GM19397 (cell line): Measurements from ENCODE around the gene GGT6.

Experiments used
- ATAC-seq: cut with Tn5 transposase; IDR thresholded peaks from one replicate; pipeline ENCODE4 v1.9.1; 2021; ENCODE audit warnings: mild to moderate bottlenecking, moderate library complexity; ENCODE audit not compliant: unreplicated experiment

Gene GGT6

DNA sequence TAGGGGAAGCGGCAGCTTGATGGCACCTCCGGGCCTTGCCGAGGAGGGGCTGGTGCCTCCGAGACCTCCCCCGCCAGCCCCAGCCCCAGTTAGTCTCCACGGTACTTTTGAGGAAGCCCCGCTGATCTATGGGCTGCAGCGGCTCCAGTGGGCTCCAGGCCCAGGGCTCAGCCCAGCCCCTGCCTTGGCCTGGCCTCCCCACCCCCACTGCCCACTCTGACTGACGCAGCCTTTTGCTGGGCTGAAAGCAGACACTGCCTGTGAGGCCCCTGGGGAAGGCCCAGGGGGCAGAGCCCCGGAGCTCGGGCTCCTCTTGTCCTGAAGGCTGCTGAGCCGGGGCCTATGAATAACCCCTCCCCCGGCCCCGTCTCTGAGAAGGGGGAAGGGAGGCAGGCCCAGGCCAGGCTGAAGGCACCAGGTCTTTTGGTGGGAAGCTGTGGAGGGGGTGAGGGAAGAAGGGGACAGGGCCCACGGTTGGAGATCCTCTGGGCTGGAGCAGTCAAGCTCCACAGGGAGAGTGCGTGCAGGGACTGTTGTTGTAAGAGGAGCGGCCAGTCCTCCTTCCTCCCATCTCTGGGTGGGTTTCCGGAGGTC, 16.4 kb upstream of the GGT6 start:
- ATAC-seq, result no peak

DNA sequence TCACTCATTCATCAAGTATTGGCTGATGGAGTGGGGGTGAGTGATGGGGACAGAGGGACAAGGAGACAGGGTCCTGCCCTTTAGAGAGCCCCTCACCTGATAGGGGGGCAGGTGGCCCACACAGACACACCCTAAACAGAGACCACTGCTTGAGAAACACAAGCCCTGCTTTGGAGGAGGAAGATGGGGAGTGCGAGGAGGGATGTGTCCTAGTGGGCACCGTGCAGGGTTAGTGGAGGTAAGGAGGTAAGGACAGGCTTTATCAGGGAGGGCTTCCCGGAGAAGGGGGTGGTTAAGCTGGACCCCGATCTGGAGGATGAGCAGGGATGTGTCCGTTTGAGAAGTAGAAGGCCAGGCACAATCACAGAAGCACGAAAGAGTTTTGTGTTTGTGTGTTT, 15.8 kb upstream of the GGT6 start:
- ATAC-seq, result no peak

DNA sequence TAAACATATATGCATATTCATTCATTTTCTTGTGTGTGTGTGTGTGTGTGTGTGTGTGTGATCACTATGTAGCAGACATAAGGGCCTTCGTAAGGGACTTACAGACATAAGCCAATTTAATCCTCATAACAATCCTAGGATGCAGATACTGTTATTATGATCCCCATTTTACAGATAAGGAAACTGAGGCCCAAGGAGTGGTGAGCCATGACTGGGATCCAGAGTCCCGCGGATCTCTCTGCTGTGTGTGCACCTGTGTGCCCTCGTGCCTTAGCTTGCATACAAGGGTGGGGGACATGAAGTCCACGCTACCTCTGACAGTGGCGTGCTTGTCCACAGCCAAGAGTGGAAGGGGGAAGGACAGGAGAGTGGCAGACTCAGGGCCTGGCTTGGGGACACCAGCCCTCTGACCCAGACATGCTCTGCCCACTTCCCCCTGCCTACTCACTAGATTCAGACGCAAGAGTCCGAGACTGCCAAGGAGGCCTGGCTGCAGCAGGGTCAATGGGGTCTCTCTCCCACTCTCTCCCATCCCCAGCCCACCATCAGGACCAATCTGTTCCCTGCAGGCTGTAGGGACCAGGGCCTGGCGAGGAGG, 14.2 kb upstream of the GGT6 start:
- no peak for ATAC-seq

DNA sequence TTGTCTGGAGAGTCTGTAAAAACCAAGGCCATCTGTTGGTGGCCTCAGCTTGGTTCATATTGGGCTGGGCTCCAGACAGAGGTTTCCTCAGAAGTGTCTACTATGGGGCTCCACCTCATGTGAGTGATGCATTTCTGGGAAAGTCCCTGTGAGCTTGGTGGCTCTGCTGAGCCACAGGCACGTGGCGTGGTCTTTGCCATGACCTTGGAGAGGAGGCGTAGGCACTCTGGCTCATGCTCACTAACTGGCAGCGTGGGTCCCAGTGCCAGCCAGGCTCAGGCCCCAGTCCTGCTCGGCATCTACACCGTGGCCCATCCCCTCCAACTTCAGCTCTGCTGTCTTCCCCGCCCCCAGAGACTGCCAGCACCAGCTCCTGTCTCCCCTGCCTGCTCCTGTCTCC, 13.3 kb upstream of the GGT6 start:
- no peak for ATAC-seq

DNA sequence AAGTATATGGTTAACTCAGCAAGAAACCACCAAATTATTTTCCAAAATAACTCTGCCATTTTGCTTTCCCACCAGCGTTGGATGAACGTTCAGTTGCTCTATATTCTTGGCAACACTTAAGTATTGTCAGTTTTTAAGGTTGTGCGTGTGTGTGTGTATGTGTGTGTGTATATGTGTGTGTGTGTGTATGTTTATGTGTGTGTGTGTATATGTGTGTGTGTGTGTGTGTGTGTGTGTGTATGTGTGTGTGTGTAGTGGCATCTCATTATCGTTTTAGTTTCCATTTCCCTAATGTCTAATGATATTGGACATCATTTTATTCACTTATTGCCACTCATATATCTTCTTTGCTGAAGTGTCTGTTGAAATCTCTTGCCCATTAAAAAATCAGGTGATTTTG, 12.7 kb upstream of the GGT6 start:
- no peak for ATAC-seq

DNA sequence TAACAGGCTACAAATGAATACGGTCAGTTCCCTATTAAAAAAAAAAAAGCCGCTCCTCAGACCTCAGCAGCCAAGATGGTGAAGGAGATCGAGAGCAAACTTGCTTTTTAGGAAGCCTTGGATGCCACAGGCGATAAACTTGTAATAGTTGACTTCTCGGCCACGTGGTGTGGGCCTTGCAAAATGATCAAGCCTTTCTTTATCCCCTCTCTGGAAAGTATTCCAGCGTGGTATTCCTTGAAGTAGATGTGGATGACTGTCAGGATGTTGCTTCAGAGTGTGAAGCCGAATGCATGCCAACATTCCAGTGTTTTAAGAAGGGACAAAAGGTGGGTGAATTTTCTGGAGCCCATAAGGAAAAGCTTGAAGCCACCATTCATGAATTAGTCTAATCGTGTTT, 11.8 kb upstream of the GGT6 start:
- ATAC-seq, result no peak

DNA sequence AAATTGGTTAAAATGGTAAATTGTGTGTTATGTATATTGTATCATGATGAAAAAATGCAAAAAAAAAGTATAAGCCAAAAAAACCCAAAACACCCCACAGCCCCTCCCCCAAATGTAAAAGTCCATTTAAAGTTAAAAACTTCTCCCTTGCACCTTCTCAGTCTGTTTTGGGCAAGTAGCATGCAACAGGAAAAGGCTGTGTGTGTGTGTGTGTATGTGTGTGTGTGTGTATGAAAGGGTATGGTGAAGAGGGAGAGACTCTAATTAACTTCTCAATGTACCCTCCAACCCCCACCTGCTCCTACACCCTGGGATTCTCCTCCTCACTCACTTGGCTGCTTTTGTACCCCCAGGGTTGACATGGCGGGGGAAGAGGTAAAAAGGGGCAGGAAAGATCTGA, 9.2 kb upstream of the GGT6 start:
- ATAC-seq, result no peak

DNA sequence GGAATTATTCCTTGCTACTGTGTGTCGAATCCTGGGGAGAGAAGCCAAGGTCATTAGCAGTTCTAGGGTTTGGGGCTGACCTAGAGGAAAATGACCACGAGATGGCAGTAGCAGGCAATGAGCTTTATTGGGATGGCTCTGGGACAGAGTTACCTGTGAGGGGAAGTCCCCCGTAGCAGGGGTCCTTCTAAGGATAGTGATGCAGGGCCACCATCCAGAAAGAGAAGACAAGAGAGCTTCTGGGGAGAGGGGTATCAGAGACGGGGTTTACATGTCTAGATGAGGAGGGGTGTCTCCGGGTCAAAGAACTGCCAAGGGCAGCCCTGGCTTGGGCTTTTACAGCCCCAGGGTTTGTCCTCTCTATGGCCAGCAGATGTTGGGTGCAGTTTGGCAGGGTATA, 6.4 kb upstream of the GGT6 start:
- ATAC-seq, result no peak

DNA sequence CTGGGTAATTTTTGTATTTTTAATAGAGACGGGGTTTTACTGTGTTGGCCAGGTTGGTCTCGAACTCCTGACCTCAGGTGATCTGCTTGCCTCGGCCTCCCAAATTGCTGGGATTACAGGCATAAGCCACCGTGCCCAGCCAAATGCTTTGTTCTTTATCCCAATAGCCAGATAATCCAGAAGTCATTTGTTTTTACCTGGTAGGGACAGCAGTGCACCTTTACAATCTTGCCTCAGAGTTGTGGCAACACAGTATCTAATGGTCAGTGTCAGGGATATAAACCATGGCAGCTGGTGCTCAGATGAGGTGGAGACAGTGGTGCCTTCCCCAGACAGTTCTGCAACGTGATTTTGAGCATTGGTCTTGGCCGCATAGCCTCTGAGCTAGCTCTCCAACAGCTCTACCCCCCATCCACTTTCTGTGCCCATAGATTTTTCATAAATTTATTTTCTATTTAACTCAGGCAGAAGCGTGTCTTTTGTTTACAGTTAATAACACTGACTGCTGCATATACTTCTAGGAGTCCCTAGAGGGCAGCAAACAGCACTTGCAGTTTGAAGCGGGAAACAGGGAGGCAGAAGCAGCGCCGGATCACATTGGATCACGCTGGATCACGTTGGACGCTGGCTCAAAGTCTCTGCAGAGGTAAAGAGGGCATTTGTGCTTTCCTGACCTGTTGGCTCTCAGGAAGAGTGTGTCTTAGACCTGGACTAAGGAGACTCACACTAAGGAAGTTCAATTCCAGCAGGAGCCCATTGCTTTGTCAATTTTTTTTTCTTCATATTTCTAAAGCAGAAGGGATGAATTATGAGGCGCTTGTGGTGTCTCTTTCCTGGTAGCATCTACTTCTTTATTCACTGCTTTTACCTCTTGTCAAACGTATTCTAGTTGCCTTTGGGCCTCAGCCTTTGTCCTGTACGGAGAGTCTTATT, 5.1 kb upstream of the GGT6 start:
- ATAC-seq, result no peak

DNA sequence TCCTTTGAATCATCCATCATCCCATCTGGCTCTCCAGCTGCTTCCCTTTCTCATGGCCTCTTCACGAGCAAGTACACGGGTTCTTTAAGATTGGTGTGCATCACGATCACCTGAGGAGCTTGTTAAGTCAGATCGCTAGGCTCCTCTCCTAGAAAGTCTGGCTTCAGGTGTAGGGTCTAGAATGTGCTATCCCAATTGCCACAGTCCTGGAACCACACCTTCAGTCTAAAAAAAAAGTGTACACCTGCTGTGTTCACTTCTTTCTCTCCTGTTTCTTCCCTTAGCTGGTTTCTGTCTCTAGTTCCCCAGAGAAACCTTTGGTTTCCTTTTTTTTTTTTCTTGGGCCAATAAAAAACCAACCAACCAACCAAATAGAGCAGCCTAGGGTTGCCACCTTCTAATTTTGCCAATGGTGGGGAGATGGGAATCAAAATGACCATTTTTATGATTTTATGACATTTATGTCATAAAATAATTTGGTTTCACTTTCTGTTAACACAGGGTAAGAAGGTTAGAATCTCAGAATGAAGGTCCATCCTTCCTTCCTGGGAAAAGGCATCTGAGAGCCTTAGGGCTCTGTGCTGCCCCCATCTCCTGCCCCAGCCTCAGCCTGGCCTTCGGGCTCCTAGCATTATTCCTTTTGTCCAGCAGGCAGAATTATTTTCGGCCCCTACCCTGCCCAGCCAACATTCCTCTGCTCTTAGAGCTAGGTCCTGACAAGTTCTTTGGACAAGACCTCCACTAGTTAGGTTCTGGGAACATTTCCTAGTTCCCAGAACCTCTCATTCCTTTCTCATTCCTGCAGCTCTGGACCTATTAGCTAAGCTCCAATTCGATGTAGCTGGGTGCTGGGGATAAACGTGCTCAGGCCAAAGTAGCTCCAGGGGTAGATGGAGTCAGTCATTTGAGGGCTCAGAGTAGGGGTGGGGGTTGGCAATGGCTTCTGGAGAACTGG, 1.9 kb upstream of the GGT6 start:
- no peak for ATAC-seq

DNA sequence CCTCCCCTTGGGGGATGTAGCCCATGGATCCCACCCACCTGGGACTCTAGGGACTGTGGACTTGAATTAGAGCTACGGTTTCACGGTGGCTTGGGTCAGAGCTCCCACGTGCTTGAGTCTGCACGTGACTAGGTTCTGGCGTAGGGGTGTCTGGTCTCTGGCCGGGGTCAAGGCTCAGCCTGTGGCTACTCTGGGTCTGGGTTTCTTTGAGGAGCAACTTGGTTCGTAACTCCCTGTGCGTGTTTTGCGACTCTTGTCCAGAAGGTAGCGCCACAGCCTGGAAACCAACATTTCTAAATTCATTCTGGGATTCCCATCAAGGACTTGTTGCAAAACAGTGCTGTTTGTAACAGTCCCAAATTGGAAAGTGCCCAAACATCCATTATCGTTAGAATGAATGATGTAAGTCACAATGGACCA, 470 bp upstream of the GGT6 start:
- ATAC-seq, result no peak

DNA sequence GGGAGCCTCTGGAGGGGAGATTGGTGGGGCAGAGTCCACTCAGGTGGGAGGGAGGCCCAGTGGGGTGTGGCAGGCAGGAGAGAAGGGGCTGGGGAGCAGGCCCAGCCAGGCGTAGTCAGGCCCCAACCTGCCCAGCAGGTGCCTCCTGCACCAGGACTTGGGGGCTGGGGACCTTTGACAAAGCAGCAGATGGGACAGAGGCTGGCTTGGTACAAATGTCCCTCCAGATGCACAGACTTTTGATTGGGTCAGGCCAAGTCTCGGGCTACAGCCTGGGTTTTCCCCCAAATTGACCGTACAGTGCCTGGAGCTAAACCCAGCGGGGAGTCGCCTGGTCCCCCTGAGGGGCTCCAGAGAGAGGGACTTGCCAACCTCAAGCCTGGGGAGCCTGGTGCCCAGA, 411 bp downstream of the GGT6 start:
- ATAC-seq, result no peak

DNA sequence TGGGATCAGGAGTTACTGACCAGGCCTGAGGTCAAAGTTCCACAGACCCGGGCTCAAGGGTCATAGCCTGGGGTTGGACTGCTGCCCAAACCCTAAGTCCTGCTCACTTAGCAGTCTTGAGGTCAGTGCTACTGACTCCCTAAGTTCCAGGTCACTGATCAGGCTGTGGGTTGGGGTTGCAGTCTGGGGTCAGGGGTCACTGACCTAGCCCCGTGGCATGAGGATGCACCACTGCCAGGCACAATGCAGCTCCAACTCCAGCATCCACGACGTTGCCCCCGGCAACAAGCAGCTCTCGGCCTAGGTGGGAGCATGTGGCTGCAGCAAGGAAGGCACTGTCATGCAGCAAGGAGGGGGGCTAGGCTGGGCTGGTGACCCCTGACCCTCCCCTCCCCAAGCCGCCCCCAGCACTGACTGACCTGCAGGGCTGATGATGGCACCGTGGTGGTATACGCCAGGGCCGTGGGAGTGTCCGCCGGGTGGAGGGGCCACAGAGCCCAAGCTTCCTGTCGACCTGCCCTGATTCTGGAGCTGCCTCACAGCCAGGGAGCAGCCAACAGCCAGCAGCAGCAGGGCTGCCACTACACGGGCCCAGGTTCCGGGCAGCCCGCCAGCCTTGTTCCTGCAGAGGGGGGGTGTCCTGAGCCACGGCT, 1.1 kb downstream of the GGT6 start:
- no peak for ATAC-seq

DNA sequence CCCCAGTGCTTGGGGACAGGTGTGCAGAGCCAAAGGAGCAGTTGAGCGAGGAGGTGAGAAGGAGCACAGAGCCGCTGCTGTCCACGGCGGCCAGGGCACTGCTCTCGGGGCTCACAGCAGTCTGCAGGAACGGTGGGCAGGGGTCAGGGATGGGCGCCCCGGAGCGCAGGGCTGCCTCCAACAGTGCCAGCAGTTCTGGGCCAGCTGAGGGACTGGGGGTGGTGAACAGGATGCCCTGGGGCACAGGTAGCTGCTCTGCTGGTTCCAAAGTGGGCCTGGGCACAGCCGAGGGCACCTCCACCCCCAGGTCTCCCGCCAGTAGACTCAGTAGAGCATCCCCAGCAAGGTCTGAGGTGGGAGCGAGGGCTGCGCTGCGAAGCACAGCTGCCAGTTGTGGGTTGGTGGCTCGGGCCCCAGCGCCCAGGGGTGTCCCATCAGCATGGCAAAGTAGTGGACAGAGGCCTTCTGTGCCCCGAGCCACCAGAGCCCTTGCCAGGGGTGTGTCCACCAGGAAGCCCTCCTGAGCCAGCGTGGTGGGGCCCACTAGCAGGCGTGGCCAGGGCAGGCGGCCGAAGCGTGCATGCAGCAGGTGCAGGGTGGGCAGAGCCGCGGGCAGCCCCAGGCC, 1.9 kb downstream of the GGT6 start:
- ATAC-seq, result no peak

DNA sequence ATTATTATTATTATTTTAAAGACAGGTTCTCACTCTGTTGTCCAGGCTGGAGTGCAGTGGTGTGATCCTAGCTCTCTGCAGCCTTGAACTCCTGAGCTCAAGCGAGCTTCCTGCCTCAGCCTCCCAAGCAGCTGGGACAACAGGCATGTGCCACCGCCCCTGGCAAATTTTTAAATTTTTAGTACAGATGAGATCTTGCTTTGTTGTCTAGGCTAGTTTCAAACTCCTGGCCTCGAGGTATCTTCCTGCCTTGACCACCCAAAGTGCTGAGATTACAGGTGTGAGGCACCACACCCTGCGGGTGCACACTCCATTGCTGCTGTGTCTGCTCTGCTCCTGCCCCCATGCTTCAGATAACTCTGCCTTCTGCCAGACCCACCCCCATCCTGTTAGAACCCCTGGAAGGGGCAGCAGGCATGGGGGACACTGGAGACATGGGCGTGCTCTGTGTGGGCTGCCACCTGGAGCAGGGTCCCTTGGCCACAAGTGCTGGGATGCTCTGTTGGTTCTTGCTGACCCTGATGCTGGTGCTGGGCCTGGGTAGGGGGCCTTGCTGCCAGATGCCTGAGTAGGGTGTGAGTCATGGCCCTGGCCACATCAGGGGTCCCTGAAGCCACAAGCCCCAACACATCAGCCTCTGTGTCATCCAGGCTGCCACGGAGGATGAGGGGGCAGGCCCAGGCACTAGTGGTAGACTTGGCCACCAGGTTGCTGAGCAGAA, 2.6 kb downstream of the GGT6 start:
- no peak for ATAC-seq

DNA sequence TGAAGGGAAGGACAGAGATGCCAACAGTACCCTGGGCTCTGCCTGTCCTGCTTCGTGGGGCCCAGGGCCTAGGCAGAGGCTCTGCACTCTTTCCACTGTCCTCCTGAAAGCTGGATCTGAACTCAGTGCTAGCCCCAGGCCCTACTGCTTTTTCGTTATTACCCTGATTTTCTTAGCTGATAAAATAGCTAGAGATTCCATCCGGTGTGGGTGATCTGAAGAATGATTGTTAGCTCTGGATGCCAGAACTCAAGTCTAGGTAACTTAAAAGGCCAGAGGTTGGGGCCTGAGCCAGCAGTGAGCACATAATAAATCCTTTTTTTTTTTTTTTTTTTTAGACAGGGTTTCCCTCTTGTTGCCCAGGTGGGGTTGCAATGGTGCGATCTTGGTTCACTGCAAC, 3.4 kb downstream of the GGT6 start:
- no peak for ATAC-seq

DNA sequence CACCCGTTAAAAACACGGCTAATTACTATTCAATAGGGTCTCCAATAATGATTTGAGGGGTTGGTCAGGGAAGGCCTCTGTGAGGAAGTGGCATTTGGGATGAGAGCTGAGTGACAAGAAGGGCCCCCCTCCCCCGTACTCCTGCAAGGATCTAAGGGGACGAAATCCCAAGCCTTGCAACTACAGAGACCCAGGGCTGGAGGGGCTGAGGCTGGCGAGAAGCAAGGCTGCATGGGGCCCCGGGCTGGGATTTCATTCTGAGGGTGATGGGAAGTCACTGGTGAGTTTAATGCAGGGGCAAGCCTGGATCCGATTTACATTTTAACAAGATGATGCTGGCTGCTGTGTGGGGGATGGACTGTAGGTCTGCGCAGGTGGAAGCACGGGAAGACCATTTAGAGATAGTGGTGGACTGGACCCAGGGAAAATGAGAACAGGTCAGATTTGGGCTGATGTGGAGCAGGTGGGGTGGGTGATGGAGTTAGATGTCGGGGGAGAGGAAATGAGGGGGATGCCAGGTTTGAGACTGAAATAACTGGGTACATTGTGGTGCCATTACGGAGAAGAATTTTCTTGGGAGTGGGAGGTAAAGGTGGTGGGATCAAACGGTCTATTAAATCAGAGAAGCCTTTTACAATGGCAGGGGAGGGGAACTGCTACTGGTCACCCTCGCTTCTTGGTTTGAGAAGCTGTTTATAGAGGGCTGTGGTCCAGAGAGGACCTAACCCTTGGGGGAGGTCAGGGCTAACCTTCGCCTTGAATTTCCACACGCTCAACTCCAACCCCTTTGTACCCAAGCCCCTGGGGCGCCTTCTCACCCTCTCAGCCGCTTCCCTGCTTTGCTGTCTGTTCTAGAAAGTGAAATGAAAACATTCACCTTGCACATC, 4.3 kb downstream of the GGT6 start:
- no peak for ATAC-seq

DNA sequence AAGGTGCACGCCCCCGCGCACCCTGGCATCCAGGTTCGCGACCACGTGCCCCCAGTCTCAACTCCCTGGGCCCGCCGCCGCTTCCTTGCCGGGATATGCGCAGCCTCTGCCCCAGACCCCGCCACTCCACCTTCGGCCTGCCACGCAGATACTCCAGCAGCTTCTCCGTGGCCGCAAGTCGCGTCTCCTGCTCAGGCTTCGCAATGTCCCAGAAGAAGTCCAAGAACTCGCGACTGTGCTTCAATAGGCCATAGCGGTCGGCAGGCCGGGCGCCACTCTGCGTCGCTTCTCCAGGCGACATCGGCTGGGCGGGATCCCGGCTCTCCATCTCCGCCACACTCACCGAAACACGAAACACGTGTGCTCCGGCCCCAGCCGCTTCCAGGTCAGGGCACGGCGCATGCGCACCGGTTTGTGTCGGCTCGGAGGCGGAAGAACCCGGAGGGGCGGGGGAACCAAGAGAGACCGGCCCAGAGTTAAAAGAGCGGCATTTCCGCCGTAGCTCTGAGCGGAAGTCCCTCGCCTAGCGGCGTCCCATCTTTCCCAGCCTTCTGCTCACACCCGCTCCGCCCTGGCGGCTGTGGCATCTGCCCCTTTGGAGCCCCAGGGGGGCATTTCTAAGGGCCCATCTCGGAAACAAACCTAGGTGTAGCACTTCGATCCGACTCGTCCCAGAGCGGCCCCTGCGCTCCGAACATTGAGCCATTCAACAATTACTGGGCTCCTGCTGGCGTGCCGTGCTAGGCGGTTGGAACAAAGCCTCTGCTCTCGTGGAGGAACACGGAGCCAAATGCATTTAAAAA, 5.2 kb downstream of the GGT6 start, which contains the start of gene MYBBP1A:
Gene MYBBP1A (minus strand): TSS at position 388 of the 803 bp plus-strand sequence. CDS start 60 bp downstream, at position 328.
- peak; percentile 79 for ATAC-seq
